Keratinocyte (primary cell): ENCODE results near the gene AP1S3. TPM values are rescaled to one million over a fixed set of nuclear protein-coding genes. Genes with fewer than 3 reads are reported as not detected.

Experiments used
- DNase-seq: peaks from one replicate; pipeline ENCODE4 v3.0.0-alpha.2; 2011; ENCODE audit warnings: low read depth, missing footprints, low spot score
- FAIRE-seq: peaks from 2 replicates; lab custom pipeline; 2011; peaks lifted over from hg19 to GRCh38; lab: Jason Lieb, UNC
- H2AFZ ChIP-seq: 2 replicates; pipeline ENCODE4 v1.6.0; 2012; ENCODE audit warnings: low read length, control low read depth, inconsistent platforms; ENCODE audit not compliant: control insufficient read depth
- H3K27ac ChIP-seq: 2 replicates; pipeline ENCODE4 v1.5.1; 2011; ENCODE audit warnings: low read length; ENCODE audit not compliant: control insufficient read depth, insufficient read depth
- H3K27me3 ChIP-seq: 3 replicates; pipeline ENCODE4 v1.6.0; 2011; ENCODE audit warnings: low read length; ENCODE audit not compliant: control insufficient read depth, insufficient read depth; ENCODE audit errors: extremely low read depth
- H3K36me3 ChIP-seq, 2 experiments: 2 replicates in 1 of 2; 3 replicates in 1 of 2; pipeline ENCODE4 v1.5.1; 2011; ENCODE audit warnings: low read length in 2 of 2, mild to moderate bottlenecking in 1 of 2; ENCODE audit not compliant: control insufficient read depth in 2 of 2, insufficient read depth in 2 of 2; ENCODE audit errors: extremely low read depth in 1 of 2
- H3K4me1 ChIP-seq: 3 replicates; pipeline ENCODE4 v1.5.1; 2011; ENCODE audit warnings: low read length; ENCODE audit not compliant: control insufficient read depth, insufficient read depth; ENCODE audit errors: extremely low read depth
- H3K4me2 ChIP-seq: 3 replicates; pipeline ENCODE4 v1.6.0; 2011; ENCODE audit warnings: low read depth, low read length; ENCODE audit not compliant: control insufficient read depth, insufficient read depth; ENCODE audit errors: extremely low read depth
- H3K4me3 ChIP-seq, 3 experiments: fragments of 200-600 bp in 1 of 3; sonication (generic) in 1 of 3; 2 replicates in 2 of 3; 3 replicates in 1 of 3; pipeline ENCODE4 v1.5.1; 2011 to 2016; ENCODE audit warnings: low read length in 3 of 3, mild to moderate bottlenecking in 3 of 3, control low read depth in 2 of 3, inconsistent platforms in 1 of 3, low read depth in 1 of 3, mixed read lengths in 1 of 3, mixed run types in 1 of 3, moderate library complexity in 1 of 3; ENCODE audit not compliant: control insufficient read depth in 2 of 3, insufficient read depth in 2 of 3; ENCODE audit errors: extremely low read depth in 1 of 3
- H3K79me2 ChIP-seq: 2 replicates; pipeline ENCODE4 v1.6.0; 2012; ENCODE audit warnings: low read length; ENCODE audit not compliant: control insufficient read depth, insufficient read depth
- H3K9ac ChIP-seq: 3 replicates; pipeline ENCODE4 v1.6.0; 2011; ENCODE audit warnings: low read length; ENCODE audit not compliant: control insufficient read depth, insufficient read depth; ENCODE audit errors: extremely low read depth
- H3K9me1 ChIP-seq: 3 replicates; pipeline ENCODE4 v1.6.0; 2011; ENCODE audit warnings: low read length; ENCODE audit not compliant: control insufficient read depth, insufficient read depth; ENCODE audit errors: extremely low read depth
- H3K9me3 ChIP-seq: 2 replicates; pipeline ENCODE4 v1.5.1; 2012; ENCODE audit warnings: low read depth, low read length; ENCODE audit not compliant: control insufficient read depth
- H4K20me1 ChIP-seq: 3 replicates; pipeline ENCODE4 v1.6.0; 2011; ENCODE audit warnings: low read length; ENCODE audit not compliant: control insufficient read depth, insufficient read depth; ENCODE audit errors: extremely low read depth
- CTCF ChIP-seq, 3 experiments: IDR thresholded peaks in 1 of 3; conservative IDR thresholded peaks in 1 of 3; optimal IDR thresholded peaks in 1 of 3; 2 replicates in 2 of 3; 3 replicates in 1 of 3; pipeline versions ENCODE3 to v1.5.1; 2011; ENCODE audit warnings: low read length in 3 of 3, mild to moderate bottlenecking in 3 of 3, moderate library complexity in 2 of 3, control low read depth in 1 of 3, inconsistent platforms in 1 of 3; ENCODE audit not compliant: insufficient read depth in 2 of 3; ENCODE audit errors: extremely low read depth in 1 of 3
- EZH2 ChIP-seq: IDR thresholded peaks from one replicate; pipeline ENCODE4 v1.6.1; 2012; ENCODE audit warnings: inconsistent platforms, mild to moderate bottlenecking, low read length, moderate library complexity
- dilution Hi-C: fragments of 300-500 bp; cut with MboI; formaldehyde crosslinking; loops from one replicate; pipeline ENCODE4 v1.7.0; 2020; ENCODE audit warnings: low sequenced_read_pairs; ENCODE audit not compliant: extremely low pct_ligation_motif_present
- polyA plus RNA-seq, 5 experiments: library from polyadenylated mRNA; depleted of rRNA in 3 of 5; stranded (reverse) in 3 of 5; stranded (forward) in 1 of 5; unstranded in 1 of 5; fragments of >200 nt; gene quantifications; 1 replicate in 1 of 5; 2 replicates in 3 of 5; 3 replicates in 1 of 5; pipeline versions ENCODE4 v1.2.1 to v1.2.3, GENCODE V29; 2011 to 2012; ENCODE audit warnings: missing spikeins in 2 of 5, low read depth in 1 of 5, low replicate concordance in 1 of 5

AP1S3 gene
- polyA plus RNA-seq, 1 donor (not counting 4 experiments of a cell fraction or from before 2014, with no cell fraction given) = 33.7 TPM

GRCh38 chr2:223832241-223832903 is 5.0 kb downstream of the AP1S3 start:
- TF ChIP-seq EZH2 = no peak
- TF ChIP-seq CTCF (optimal IDR thresholded peaks at IDR 0.05 in 1 of 3, IDR thresholded peaks at IDR 0.05 in 1 of 3, conservative IDR thresholded peaks at IDR 0.05 in 1 of 3; ENCODE audit: extremely low read depth in 1 of 3, insufficient read depth in 2 of 3, low read length in 3 of 3) = no peak

GRCh38 chr2:223829128-223829527 is 8.3 kb downstream of the AP1S3 start:
- dilution Hi-C loops = no loop called here
- Histone ChIP-seq H3K27ac (no peak overlapping the region), H3K36me3 (peaks cover 0 to 6% of the 10 kb centered on the region in 2 experiments), H3K4me2 (no peak overlapping the region), H3K9me1 (no peaks in the 10 kb centered on the region), H3K4me3 (no peak overlapping the region), H3K9ac (no peak overlapping the region), H3K79me2 (peaks cover 50% of the 10 kb centered on the region), H4K20me1 (no peaks in the 10 kb centered on the region), H2AFZ (no peak overlapping the region), H3K27me3 (no peaks in the 10 kb centered on the region), H3K4me1 (no peaks in the 10 kb centered on the region), H3K9me3 (no peaks in the 10 kb centered on the region)
- FAIRE-seq (no peak), DNase-seq (no peak)
- TF ChIP-seq CTCF (optimal IDR thresholded peaks at IDR 0.05 in 1 of 3, IDR thresholded peaks at IDR 0.05 in 1 of 3, conservative IDR thresholded peaks at IDR 0.05 in 1 of 3; ENCODE audit: extremely low read depth in 1 of 3, insufficient read depth in 2 of 3, low read length in 3 of 3) (no peak), EZH2 (no peak)

More at GRCh38 chr2:223832241-223832903, 5.0 kb downstream of the AP1S3 start:
- H2AFZ ChIP-seq = no peak overlapping the region
- no peaks in the 10 kb centered on the region for H3K9me1 ChIP-seq
- no peak overlapping the region for H3K4me3 ChIP-seq
- dilution Hi-C loops = no loop called here
- no peak overlapping the region for H3K9ac ChIP-seq
- FAIRE-seq (no peak), DNase-seq (no peak)
- no peaks in the 10 kb centered on the region for H4K20me1 ChIP-seq
- H3K27ac ChIP-seq = no peak overlapping the region
- peaks cover 0 to 6% of the 10 kb centered on the region in 2 experiments for H3K36me3 ChIP-seq
- peaks cover 21% of the 10 kb centered on the region for H3K4me1 ChIP-seq
- H3K4me2 ChIP-seq = no peak overlapping the region
- H3K79me2 ChIP-seq = peaks cover 59% of the 10 kb centered on the region
- H3K9me3 ChIP-seq = no peaks in the 10 kb centered on the region
- no peaks in the 10 kb centered on the region for H3K27me3 ChIP-seq
